Upper lobe of left lung (tissue), 4 donors: ENCODE data around the gene DCT.

Experiments used
- CTCF ChIP-seq, 6 experiments: fragments of 450-650 bp in 4 of 6; fragments of 200-600 bp in 2 of 6; sonication (generic) in 2 of 6; IDR thresholded peaks; one replicate each; pipeline ENCODE4 v1.5.1; 2016 to 2019; ENCODE audit warnings: antibody characterized with exemption in 6 of 6
- POLR2A ChIP-seq, 4 donors: fragments of 450-650 bp; IDR thresholded peaks; one replicate each; pipeline ENCODE4 v1.5.1; 2016 to 2017; ENCODE audit warnings: antibody characterized with exemption in 4 of 4, mild to moderate bottlenecking in 2 of 4
- POLR2AphosphoS5 ChIP-seq, 2 donors: sonication (generic); formaldehyde crosslinking; IDR thresholded peaks; one replicate each; pipeline ENCODE4 v1.5.1; 2017; ENCODE audit warnings: antibody characterized with exemption in 2 of 2

GRCh38 chr13:94419304-94419924, 60.1 kb downstream of the DCT start:
- no peak for TF ChIP-seq CTCF (IDR thresholded peaks at IDR 0.05)
- TF ChIP-seq POLR2AphosphoS5 (IDR thresholded peaks at IDR 0.05), result no peak
- TF ChIP-seq POLR2A (IDR thresholded peaks at IDR 0.05), result no peak
